Spleen (tissue), 11 donors: ENCODE results near the gene PCDHB9. TPM values are rescaled to one million over a fixed set of nuclear protein-coding genes. Genes with fewer than 3 reads are reported as not detected.
"Not testable (repeated sequence)": the region's sequence is repeated elsewhere in the genome, so short reads cannot be mapped to it uniquely, and the experiment has no call there.

Source experiments
- DNase-seq: peaks from one replicate; pipeline ENCODE4 v3.0.0-alpha.2; 2020
- H3K27ac ChIP-seq, 8 donors: fragments of 200-600 bp; sonication (generic) in 7 of 8; 1 replicate in 4 of 8; 2 replicates in 4 of 8; pipeline versions ENCODE4 v1.5.0 to v1.8.0; 2016 to 2021; ENCODE audit warnings: inconsistent platforms in 4 of 8, mild to moderate bottlenecking in 4 of 8, moderate library complexity in 1 of 8
- H3K27me3 ChIP-seq, 7 donors: fragments of 200-600 bp; sonication (generic) in 6 of 7; replicated peaks in 1 of 7; 1 replicate in 4 of 7; 2 replicates in 3 of 7; pipeline versions ENCODE4 v1.5.0 to v1.8.0; 2016 to 2021; ENCODE audit warnings: inconsistent platforms in 3 of 7, mild to moderate bottlenecking in 1 of 7
- H3K36me3 ChIP-seq, 6 donors: fragments of 200-600 bp; sonication (generic) in 5 of 6; 1 replicate in 4 of 6; 2 replicates in 2 of 6; pipeline versions ENCODE4 v1.5.0 to v1.8.0; 2016 to 2021; ENCODE audit warnings: inconsistent platforms in 2 of 6
- H3K4me1 ChIP-seq, 6 donors: fragments of 200-600 bp; sonication (generic) in 5 of 6; 1 replicate in 3 of 6; 2 replicates in 3 of 6; pipeline versions ENCODE4 v1.5.0 to v1.8.0; 2016 to 2021; ENCODE audit warnings: inconsistent platforms in 3 of 6
- H3K4me3 ChIP-seq, 8 donors: fragments of 200-600 bp; sonication (generic) in 7 of 8; 1 replicate in 4 of 8; 2 replicates in 4 of 8; pipeline versions ENCODE4 v1.5.0 to v1.8.0; 2016 to 2021; ENCODE audit warnings: inconsistent platforms in 4 of 8, mild to moderate bottlenecking in 4 of 8, moderate library complexity in 2 of 8
- H3K9me3 ChIP-seq, 8 donors: fragments of 200-600 bp; sonication (generic) in 7 of 8; 1 replicate in 4 of 8; 2 replicates in 4 of 8; pipeline versions ENCODE4 v1.5.0 to v1.8.0; 2016 to 2021; ENCODE audit warnings: inconsistent platforms in 4 of 8
- POLR2A ChIP-seq, 3 donors: fragments of 450-650 bp; IDR thresholded peaks; one replicate each; pipeline ENCODE4 v1.5.1; 2017; ENCODE audit warnings: antibody characterized with exemption in 3 of 3, mild to moderate bottlenecking in 1 of 3
- POLR2AphosphoS5 ChIP-seq, 3 donors: sonication (generic); formaldehyde crosslinking; IDR thresholded peaks; one replicate each; pipeline ENCODE4 v1.5.1; 2017; ENCODE audit warnings: antibody characterized with exemption in 3 of 3
- WGBS, 5 donors: extraction: QIAGEN DNeasy Blood & Tissue Kit in 3 of 5; methylation state at CpG; one replicate each; pipeline versions ENCODE4 v1.1.5 to v1.1.7; 2013 to 2018; 5-methylcytosine and 5-hydroxymethylcytosine counted together
- intact Hi-C: fragments of 100-400 bp; cut with DNase I; formaldehyde crosslinking; loops from one replicate; pipeline ENCODE4 v1.15.0; 2023; ENCODE audit warnings: low total_unique reads
- polyA plus RNA-seq, 3 donors: library from polyadenylated mRNA; stranded (reverse); fragments of 200-250 nt; gene quantifications; one replicate each; pipeline ENCODE4 v1.2.1, GENCODE V29; 2013
- total RNA-seq, 7 donors: library from RNA; depleted of rRNA in 3 of 7; stranded (reverse); fragments of >200 nt in 3 of 7; fragmentation: NEBNext Ultra II Directional in 4 of 7; extraction: Animal tissue kit (Norgen Biotek cat#: 25700) in 4 of 7; gene quantifications; one replicate each; pipeline versions ENCODE4 v1.1.0 to v1.2.1, GENCODE V29; 2016 to 2021
- TF ChIP-seq, protein P1 (sequence below), 11 experiments: fragments of 200-600 bp in 7 of 11; fragments of 450-650 bp in 4 of 11; sonication (generic) in 4 of 11; IDR thresholded peaks in 8 of 11; conservative IDR thresholded peaks in 3 of 11; 1 replicate in 7 of 11; 2 replicates in 4 of 11; pipeline versions ENCODE4 v1.4.0 to v1.8.0; 2016 to 2021; ENCODE audit warnings: antibody characterized with exemption in 11 of 11, inconsistent platforms in 4 of 11, mild to moderate bottlenecking in 1 of 11
- donor health status: healthy with polysubstance abuse.
- donor health status: DM: no; HTN: no; CAD: no; lungs with moderate emphysema.
- donor health status: DM: no; HTN: no; CAD: no.
- donor health status: Bipolar disorder and iron deficiency.
- donor health status: healthy.
- donor health status: DM: no; HTN: no; CAD: no.
- donor health status: DM: yes; HTN: yes; CAD: no.

The PCDHB9 gene
- total and polyA plus RNA-seq, 10 donors, result 0.06 to 4.9 (median 0.96) TPM

DNA sequence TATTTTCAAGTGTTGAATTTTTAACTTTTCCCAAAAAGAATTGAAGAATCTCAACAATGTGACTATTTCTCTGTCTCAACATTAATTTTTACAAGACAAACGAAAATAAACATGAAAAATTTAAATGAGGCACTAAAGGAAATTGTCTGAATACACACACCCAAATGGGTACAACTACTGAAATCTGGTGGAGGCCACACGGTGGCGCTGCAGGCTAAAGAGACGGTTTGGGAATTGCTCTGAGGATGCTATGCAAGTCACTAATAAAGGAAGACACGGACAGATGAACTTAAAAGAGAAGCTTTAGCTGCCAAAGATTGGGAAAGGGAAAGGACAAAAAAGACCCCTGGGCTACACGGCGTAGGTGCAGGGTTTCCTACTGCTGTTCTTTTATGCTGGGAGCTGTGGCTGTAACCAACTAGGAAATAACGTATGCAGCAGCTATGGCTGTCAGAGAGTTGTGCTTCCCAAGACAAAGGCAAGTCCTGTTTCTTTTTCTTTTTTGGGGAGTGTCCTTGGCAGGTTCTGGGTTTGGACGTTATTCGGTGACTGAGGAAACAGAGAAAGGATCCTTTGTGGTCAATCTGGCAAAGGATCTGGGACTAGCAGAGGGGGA lies 5.3 kb downstream of the PCDHB9 start, which contains the start of gene PCDHB10:
PCDHB10 (plus strand) TSS at position 244 of the 616 bp plus-strand sequence; CDS start at position 444, 200 bp downstream.
- intact Hi-C loops, result no loop called here
- WGBS, 5 donors, result 6 to 15% (median 11%) methylated on average over 10 of the region's 10 CpGs
- H3K4me1 ChIP-seq, result no peaks in the 10 kb centered on the region
- no peak within 1 kb of the TSS for H3K27ac ChIP-seq
- H3K4me3 ChIP-seq, result no peak within 1 kb of the TSS
- TF ChIP-seq POLR2AphosphoS5 (IDR thresholded peaks at IDR 0.05), result no peak
- TF ChIP-seq, protein P1, sequence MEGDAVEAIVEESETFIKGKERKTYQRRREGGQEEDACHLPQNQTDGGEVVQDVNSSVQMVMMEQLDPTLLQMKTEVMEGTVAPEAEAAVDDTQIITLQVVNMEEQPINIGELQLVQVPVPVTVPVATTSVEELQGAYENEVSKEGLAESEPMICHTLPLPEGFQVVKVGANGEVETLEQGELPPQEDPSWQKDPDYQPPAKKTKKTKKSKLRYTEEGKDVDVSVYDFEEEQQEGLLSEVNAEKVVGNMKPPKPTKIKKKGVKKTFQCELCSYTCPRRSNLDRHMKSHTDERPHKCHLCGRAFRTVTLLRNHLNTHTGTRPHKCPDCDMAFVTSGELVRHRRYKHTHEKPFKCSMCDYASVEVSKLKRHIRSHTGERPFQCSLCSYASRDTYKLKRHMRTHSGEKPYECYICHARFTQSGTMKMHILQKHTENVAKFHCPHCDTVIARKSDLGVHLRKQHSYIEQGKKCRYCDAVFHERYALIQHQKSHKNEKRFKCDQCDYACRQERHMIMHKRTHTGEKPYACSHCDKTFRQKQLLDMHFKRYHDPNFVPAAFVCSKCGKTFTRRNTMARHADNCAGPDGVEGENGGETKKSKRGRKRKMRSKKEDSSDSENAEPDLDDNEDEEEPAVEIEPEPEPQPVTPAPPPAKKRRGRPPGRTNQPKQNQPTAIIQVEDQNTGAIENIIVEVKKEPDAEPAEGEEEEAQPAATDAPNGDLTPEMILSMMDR (IDR thresholded peaks at IDR 0.05 in 8 of 11, conservative IDR thresholded peaks at IDR 0.05 in 3 of 11), result peak in 2 of 11 experiments; percentile 14 to 17
- DNase-seq, result no peak
- peaks cover 0 to 90% (median 71%) of the 10 kb centered on the region in 8 donors for H3K9me3 ChIP-seq
- H3K36me3 ChIP-seq, result no peaks in the 10 kb centered on the region
- H3K27me3 ChIP-seq, result peaks cover 0 to 62% (median 0%) of the 10 kb centered on the region in 7 donors

DNA sequence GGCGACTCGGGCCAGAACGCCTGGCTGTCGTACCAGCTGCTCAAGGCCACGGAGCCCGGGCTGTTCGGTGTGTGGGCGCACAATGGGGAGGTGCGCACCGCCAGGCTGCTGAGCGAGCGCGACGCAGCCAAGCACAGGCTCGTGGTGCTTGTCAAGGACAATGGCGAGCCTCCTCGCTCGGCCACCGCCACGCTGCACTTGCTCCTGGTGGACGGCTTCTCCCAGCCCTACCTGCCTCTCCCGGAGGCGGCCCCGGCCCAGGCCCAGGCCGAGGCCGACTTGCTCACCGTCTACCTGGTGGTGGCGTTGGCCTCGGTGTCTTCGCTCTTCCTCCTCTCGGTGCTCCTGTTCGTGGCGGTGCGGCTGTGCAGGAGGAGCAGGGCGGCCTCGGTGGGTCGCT lies 7.4 kb downstream of the PCDHB9 start:
- H3K4me1 ChIP-seq, intact Hi-C loops, H3K27ac ChIP-seq, H3K4me3 ChIP-seq, DNase-seq, H3K36me3 ChIP-seq: not testable (repeated sequence)
- 30 to 46% (median 33%) methylated on average over 3 to 33 of the region's 37 CpGs for WGBS, 5 donors
- H3K9me3 ChIP-seq, result peaks cover 0 to 94% (median 78%) of the 10 kb centered on the region in 8 donors
- peaks cover 0 to 61% (median 0%) of the 10 kb centered on the region in 7 donors for H3K27me3 ChIP-seq

DNA sequence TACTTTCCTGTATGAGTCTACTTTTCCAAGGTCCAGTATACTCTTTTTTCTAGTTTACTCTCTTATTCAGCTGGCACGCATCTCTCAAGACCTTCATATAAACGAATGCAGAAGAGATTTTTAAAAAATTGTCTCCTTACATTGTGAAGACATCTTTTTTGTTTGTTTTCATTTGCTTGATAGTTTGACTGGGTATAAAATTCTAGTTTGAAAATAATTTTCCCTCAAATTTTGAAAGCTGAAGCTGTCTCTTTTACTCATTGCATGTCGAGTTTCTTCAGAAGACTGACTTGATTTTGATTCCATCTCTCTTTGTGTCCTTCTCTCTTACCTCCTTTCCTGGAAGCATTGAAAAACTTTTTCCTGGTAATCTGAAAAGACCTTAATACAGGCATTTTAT lies 9.4 kb downstream of the PCDHB9 start:
- no peak for TF ChIP-seq POLR2AphosphoS5 (IDR thresholded peaks at IDR 0.05)
- TF ChIP-seq, protein P1 (IDR thresholded peaks at IDR 0.05 in 8 of 11, conservative IDR thresholded peaks at IDR 0.05 in 3 of 11), result no peak
- no peak for TF ChIP-seq POLR2A (IDR thresholded peaks at IDR 0.05)
- peaks cover 0 to 59% (median 0%) of the 10 kb centered on the region in 7 donors for H3K27me3 ChIP-seq
- H3K36me3 ChIP-seq, result no peaks in the 10 kb centered on the region
- intact Hi-C loops, result no loop called here
- H3K4me1 ChIP-seq, result no peaks in the 10 kb centered on the region
- peaks cover 0 to 93% (median 78%) of the 10 kb centered on the region in 8 donors for H3K9me3 ChIP-seq
- no peak overlapping the region for H3K4me3 ChIP-seq
- H3K27ac ChIP-seq, result no peak overlapping the region
- WGBS, 5 donors, result 29 to 48% (median 42%) methylated on average over 3 of the region's 3 CpGs
- DNase-seq, result no peak

DNA sequence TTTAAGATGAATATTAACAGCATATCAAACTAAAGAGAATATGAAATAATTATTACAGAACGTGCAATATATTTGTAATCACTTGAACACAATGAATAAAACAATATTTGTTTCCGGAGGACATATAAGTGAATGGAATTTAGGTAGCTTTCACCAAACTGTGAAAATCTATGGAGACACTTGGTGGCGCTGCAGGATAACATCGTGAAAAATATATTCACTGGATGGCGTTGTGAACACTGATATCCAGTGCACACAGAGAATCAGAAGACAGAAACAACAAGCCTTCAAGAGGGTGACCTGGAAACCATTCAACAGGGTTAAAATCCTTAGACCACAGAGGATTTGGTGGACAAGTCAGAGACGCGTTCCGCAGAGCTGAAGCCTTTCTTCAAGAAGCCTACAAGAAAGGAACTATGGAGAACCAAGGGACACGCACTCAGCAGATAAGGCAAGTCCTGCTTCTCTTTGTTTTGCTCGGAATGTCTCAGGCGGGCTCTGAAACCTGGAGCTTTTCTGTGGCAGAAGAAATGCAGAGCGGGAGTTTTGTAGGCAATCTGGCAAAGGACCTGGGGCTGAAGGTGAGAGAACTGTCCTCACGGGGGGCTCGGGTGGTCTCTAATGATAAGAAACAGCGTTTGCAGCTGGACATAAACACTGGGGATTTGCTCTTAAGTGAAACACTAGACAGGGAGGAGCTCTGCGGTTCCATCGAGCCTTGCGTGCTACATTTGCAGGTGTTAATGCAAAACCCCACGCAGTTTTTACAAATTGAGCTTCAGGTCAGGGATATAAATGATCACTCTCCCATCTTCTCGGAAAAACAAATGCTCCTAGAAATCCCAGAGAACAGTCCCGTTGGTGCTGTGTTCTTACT lies 12.6 kb downstream of the PCDHB9 start, which contains the start of gene PCDHB11:
PCDHB11 (plus strand) TSS at position 269 of the 877 bp plus-strand sequence; CDS start at position 417, 148 bp downstream.
- Histone ChIP-seq H3K4me3 (peak within 1 kb of the TSS in 1 of 8 donors; percentile 3), H3K36me3 (no peaks in the 10 kb centered on the region), H3K27ac (no peak within 1 kb of the TSS), H3K4me1 (no peaks in the 10 kb centered on the region), H3K9me3 (peaks cover 0 to 95% (median 85%) of the 10 kb centered on the region in 8 donors), H3K27me3 (peaks cover 0 to 63% (median 0%) of the 10 kb centered on the region in 7 donors)
- WGBS, 5 donors, result 29 to 45% (median 38%) methylated on average over 21 of the region's 21 CpGs
- DNase-seq, result no peak
- intact Hi-C loops, result no loop called here
- TF ChIP-seq, protein P1 (IDR thresholded peaks at IDR 0.05 in 8 of 11, conservative IDR thresholded peaks at IDR 0.05 in 3 of 11), result no peak
- TF ChIP-seq POLR2A (IDR thresholded peaks at IDR 0.05), result no peak

DNA sequence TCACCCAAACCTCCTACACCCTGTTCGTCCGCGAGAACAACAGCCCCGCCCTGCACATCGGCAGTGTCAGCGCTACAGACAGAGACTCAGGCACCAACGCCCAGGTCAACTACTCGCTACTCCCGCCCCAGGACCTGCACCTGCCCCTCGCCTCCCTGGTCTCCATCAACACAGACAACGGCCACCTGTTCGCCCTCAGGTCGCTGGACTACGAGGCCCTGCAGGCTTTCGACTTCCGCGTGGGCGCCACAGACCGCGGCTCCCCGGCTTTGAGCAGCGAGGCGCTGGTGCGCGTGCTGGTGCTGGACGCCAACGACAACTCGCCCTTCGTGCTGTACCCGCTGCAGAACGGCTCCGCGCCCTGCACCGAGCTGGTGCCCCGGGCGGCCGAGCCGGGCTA lies 14.2 kb downstream of the PCDHB9 start:
- intact Hi-C loops, DNase-seq, H3K4me1 ChIP-seq, H3K27ac ChIP-seq, H3K36me3 ChIP-seq, H3K4me3 ChIP-seq: not testable (repeated sequence)
- peaks cover 0 to 94% (median 71%) of the 10 kb centered on the region in 8 donors for H3K9me3 ChIP-seq
- WGBS, 5 donors, result 31 to 43% (median 42%) methylated on average over 7 to 29 of the region's 38 CpGs
- peaks cover 0 to 61% (median 0%) of the 10 kb centered on the region in 7 donors for H3K27me3 ChIP-seq

DNA sequence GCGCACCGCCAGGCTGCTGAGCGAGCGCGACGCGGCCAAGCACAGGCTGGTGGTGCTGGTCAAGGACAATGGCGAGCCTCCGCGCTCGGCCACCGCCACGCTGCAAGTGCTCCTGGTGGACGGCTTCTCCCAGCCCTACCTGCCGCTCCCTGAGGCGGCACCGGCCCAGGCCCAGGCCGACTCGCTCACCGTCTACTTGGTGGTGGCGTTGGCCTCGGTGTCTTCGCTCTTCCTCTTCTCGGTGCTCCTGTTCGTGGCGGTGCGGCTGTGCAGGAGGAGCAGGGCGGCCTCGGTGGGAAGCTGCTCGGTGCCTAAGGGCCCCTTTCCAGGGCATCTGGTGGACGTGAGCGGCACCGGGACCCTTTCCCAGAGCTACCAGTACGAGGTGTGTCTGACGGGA lies 14.7 kb downstream of the PCDHB9 start:
- peaks cover 0 to 66% (median 0%) of the 10 kb centered on the region in 7 donors for H3K27me3 ChIP-seq
- H3K9me3 ChIP-seq, result peaks cover 0 to 94% (median 66%) of the 10 kb centered on the region in 8 donors
- H3K27ac ChIP-seq, H3K4me1 ChIP-seq, H3K4me3 ChIP-seq, intact Hi-C loops, DNase-seq, H3K36me3 ChIP-seq: not testable (repeated sequence)
- 32 to 37% (median 35%) methylated on average over 8 to 31 of the region's 35 CpGs for WGBS, 5 donors
